GM23248 (cell line): ENCODE data around the gene KIF5A. TPM values are rescaled to one million over a fixed set of nuclear protein-coding genes. Genes with fewer than 3 reads are reported as not detected.

Experiments used
- DNase-seq: peaks from one replicate; pipeline ENCODE4 v3.0.0-alpha.2; 2015
- H2AFZ ChIP-seq: fragments of 200-600 bp; sonication (generic); 2 replicates; pipeline ENCODE4 v1.6.1; 2016; ENCODE audit warnings: antibody characterized with exemption
- H3F3A ChIP-seq: fragments of 200-600 bp; sonication (generic); 2 replicates; pipeline ENCODE4 v1.6.1; 2016; ENCODE audit warnings: mild to moderate bottlenecking, antibody characterized with exemption, mixed run types; ENCODE audit not compliant: insufficient read depth
- H3K27ac ChIP-seq: fragments of 200-600 bp; sonication (generic); 2 replicates; pipeline ENCODE4 v1.5.1; 2016; ENCODE audit warnings: mild to moderate bottlenecking
- H3K27me3 ChIP-seq: fragments of 200-600 bp; sonication (generic); replicated peaks from 2 replicates; pipeline ENCODE4 v1.6.1; 2016; ENCODE audit warnings: mild to moderate bottlenecking; ENCODE audit not compliant: insufficient read depth
- H3K36me3 ChIP-seq: fragments of 200-600 bp; sonication (generic); 2 replicates; pipeline ENCODE4 v1.6.1; 2016; ENCODE audit warnings: low read depth, mild to moderate bottlenecking
- H3K4me1 ChIP-seq: fragments of 200-600 bp; sonication (generic); 2 replicates; pipeline ENCODE4 v1.6.1; 2016; ENCODE audit warnings: mild to moderate bottlenecking; ENCODE audit not compliant: insufficient read depth
- H3K4me2 ChIP-seq: fragments of 200-600 bp; sonication (generic); one replicate; pipeline ENCODE4 v1.6.1; 2016; ENCODE audit warnings: mild to moderate bottlenecking; ENCODE audit not compliant: unreplicated experiment
- H3K4me3 ChIP-seq: fragments of 200-600 bp; sonication (generic); 2 replicates; pipeline ENCODE4 v1.5.1; 2016; ENCODE audit warnings: mild to moderate bottlenecking
- H3K79me2 ChIP-seq: fragments of 200-600 bp; sonication (generic); 2 replicates; pipeline ENCODE4 v1.6.1; 2016; ENCODE audit warnings: mild to moderate bottlenecking; ENCODE audit not compliant: insufficient read depth
- H3K9ac ChIP-seq: fragments of 200-600 bp; sonication (generic); 2 replicates; pipeline ENCODE4 v1.6.1; 2016; ENCODE audit warnings: mild to moderate bottlenecking
- H3K9me2 ChIP-seq: fragments of 200-600 bp; sonication (generic); 2 replicates; pipeline ENCODE4 v1.6.1; 2016; ENCODE audit warnings: mixed run types, mild to moderate bottlenecking, moderate library complexity; ENCODE audit not compliant: insufficient read depth
- H3K9me3 ChIP-seq: fragments of 200-600 bp; sonication (generic); one replicate; pipeline ENCODE4 v1.6.1; 2017; ENCODE audit warnings: low read depth
- H4K20me1 ChIP-seq: fragments of 200-600 bp; sonication (generic); 2 replicates; pipeline ENCODE4 v1.6.0; 2016; ENCODE audit not compliant: insufficient read depth
- EZH2 ChIP-seq: fragments of 200-600 bp; sonication (generic); IDR thresholded peaks from 2 replicates; pipeline ENCODE4 v1.6.1; 2018; ENCODE audit warnings: antibody characterized with exemption, mild to moderate bottlenecking; ENCODE audit not compliant: insufficient read depth, poor library complexity, severe bottlenecking
- EZH2phosphoT487 ChIP-seq: fragments of 200-600 bp; sonication (generic); IDR thresholded peaks from 2 replicates; pipeline ENCODE4 v1.6.1; 2018; ENCODE audit warnings: antibody characterized with exemption, moderate library complexity, mild to moderate bottlenecking, low read depth; ENCODE audit not compliant: insufficient read depth
- WGBS, 2 experiments: methylation state at CpG; one replicate each; pipeline ENCODE4 v1.1.6; 2015 to 2017; ENCODE audit warnings: low lambda C conversion rate in 2 of 2, low coverage in 1 of 2; ENCODE audit errors: missing lambda C conversion rate in 2 of 2; 5-methylcytosine and 5-hydroxymethylcytosine counted together
- in situ Hi-C: fragments of 300-500 bp; cut with MboI; formaldehyde crosslinking; loops from 2 replicates; pipeline ENCODE4 v1.15.0; 2020
- polyA plus RNA-seq: library from polyadenylated mRNA; unstranded; fragments of >200 nt; fragmentation: Nextera tagmentation; extraction: Ambion mirVana; gene quantifications from 2 replicates; pipeline ENCODE4 v1.2.1, GENCODE V29; 2016
- total RNA-seq: library from RNA; depleted of rRNA; stranded (reverse); fragments of >200 nt; shearing (Covaris generic); gene quantifications from 2 replicates; pipeline ENCODE4 v1.2.3, GENCODE V29; 2014

The KIF5A gene
- total and polyA plus RNA-seq, 2 experiments from 2014 or later, result 0.11 to 0.18 TPM

GRCh38 chr12:57614178-57614947, 64.5 kb downstream of the KIF5A start:
- TF ChIP-seq EZH2phosphoT487 (no peak), EZH2 (no peak)
- no peak overlapping the region for H3K9ac ChIP-seq
- no peaks in the 10 kb centered on the region for H3K79me2 ChIP-seq
- in situ Hi-C loops, result no loop called here
- H3K9me3 ChIP-seq, result no peaks in the 10 kb centered on the region
- peaks cover 6% of the 10 kb centered on the region; the same call in 1 of the 2 replicates for H3F3A ChIP-seq
- 71 to 72% methylated on average over 14 of the region's 14 CpGs for WGBS, 2 experiments
- no peaks in the 10 kb centered on the region for H3K27me3 ChIP-seq
- no peaks in the 10 kb centered on the region for H3K9me2 ChIP-seq
- H3K4me1 ChIP-seq, result peaks cover 25% of the 10 kb centered on the region
- no peak overlapping the region for H2AFZ ChIP-seq
- no peaks in the 10 kb centered on the region; the same call in 1 of the 2 replicates for H3K36me3 ChIP-seq
- no peak overlapping the region for H3K4me2 ChIP-seq
- H3K27ac ChIP-seq, result no peak overlapping the region
- peak; percentile 45 for DNase-seq
- H4K20me1 ChIP-seq, result no peaks in the 10 kb centered on the region
- no peak overlapping the region for H3K4me3 ChIP-seq

- no peak overlapping the region for H2AFZ ChIP-seq
- H3K9me3 ChIP-seq, result no peaks in the 10 kb centered on the region
- no peak overlapping the region for H3K4me3 ChIP-seq
- WGBS, 2 experiments, result 81 to 85% methylated on average over 11 of the region's 11 CpGs
- TF ChIP-seq EZH2, result no peak
- TF ChIP-seq EZH2phosphoT487, result no peak
- H3K36me3 ChIP-seq, result no peaks in the 10 kb centered on the region; the same call in 1 of the 2 replicates
- H3K27ac ChIP-seq, result no peak overlapping the region
- in situ Hi-C loops, result no loop called here
- H3F3A ChIP-seq, result peaks cover 6% of the 10 kb centered on the region; the same call in 1 of the 2 replicates
- peaks cover 25% of the 10 kb centered on the region for H3K4me1 ChIP-seq
- no peaks in the 10 kb centered on the region for H3K79me2 ChIP-seq
- H4K20me1 ChIP-seq, result no peaks in the 10 kb centered on the region
- H3K9ac ChIP-seq, result no peak overlapping the region
- no peaks in the 10 kb centered on the region for H3K9me2 ChIP-seq
- no peaks in the 10 kb centered on the region for H3K27me3 ChIP-seq
- no peak for DNase-seq
- no peak overlapping the region for H3K4me2 ChIP-seq
Measured at GRCh38 chr12:57614948-57615500, 65.2 kb downstream of the KIF5A start.

- Histone ChIP-seq H3K36me3 (no peaks in the 10 kb centered on the region; the same call in 1 of the 2 replicates), H3K9me2 (no peaks in the 10 kb centered on the region), H4K20me1 (no peaks in the 10 kb centered on the region), H3K4me1 (peaks cover 19% of the 10 kb centered on the region), H3F3A (peaks cover 6% of the 10 kb centered on the region; the same call in 1 of the 2 replicates), H3K79me2 (no peaks in the 10 kb centered on the region), H3K27ac (no peak overlapping the region), H3K9me3 (no peaks in the 10 kb centered on the region), H2AFZ (no peak overlapping the region), H3K4me3 (no peak overlapping the region), H3K27me3 (peaks cover 4% of the 10 kb centered on the region; the same call in 1 of the 2 replicates), H3K4me2 (no peak overlapping the region), H3K9ac (no peak overlapping the region)
- WGBS, 2 experiments, result 80 to 83% methylated on average over 5 of the region's 5 CpGs
- no peak for DNase-seq
- in situ Hi-C loops, result no loop called here
- no peak for TF ChIP-seq EZH2
- no peak for TF ChIP-seq EZH2phosphoT487
Measured at GRCh38 chr12:57615637-57616036, 65.8 kb downstream of the KIF5A start.

GRCh38 chr12:57616383-57617101, 66.7 kb downstream of the KIF5A start:
- Histone ChIP-seq H3K79me2 (no peaks in the 10 kb centered on the region), H3K4me2 (no peak overlapping the region), H4K20me1 (no peaks in the 10 kb centered on the region), H3K36me3 (no peaks in the 10 kb centered on the region; the same call in 1 of the 2 replicates), H3K4me3 (no peak overlapping the region), H3K27ac (no peak overlapping the region), H3K9ac (no peak overlapping the region), H2AFZ (no peak overlapping the region), H3K9me2 (no peaks in the 10 kb centered on the region), H3K27me3 (peaks cover 13% of the 10 kb centered on the region), H3K4me1 (peaks cover 18% of the 10 kb centered on the region), H3F3A (peaks cover 6% of the 10 kb centered on the region; the same call in 1 of the 2 replicates), H3K9me3 (no peaks in the 10 kb centered on the region)
- WGBS, 2 experiments, result 65 to 76% methylated on average over 3 of the region's 3 CpGs
- peak; percentile 90 for DNase-seq
- in situ Hi-C loops, result no loop called here
- TF ChIP-seq EZH2, result no peak
- TF ChIP-seq EZH2phosphoT487, result no peak
